Tibial nerve (tissue), 4 donors: ENCODE results near the gene RXFP3. TPM values are rescaled to one million over a fixed set of nuclear protein-coding genes. Genes with fewer than 3 reads are reported as not detected.

Experiments
- DNase-seq, 2 donors: peaks; one replicate each; pipeline ENCODE4 v3.0.0-alpha.2; 2019; ENCODE audit warnings: low spot score in 2 of 2
- H3K27ac ChIP-seq, 4 donors: fragments of 200-600 bp; sonication (generic) in 3 of 4; one replicate each; pipeline ENCODE4 v1.5.1; 2017 to 2019; ENCODE audit warnings: mild to moderate bottlenecking in 1 of 4
- H3K27me3 ChIP-seq, 2 donors: fragments of 200-600 bp; sonication (generic) in 1 of 2; one replicate each; pipeline versions ENCODE4 v1.5.1 to v1.6.0; 2017 to 2019
- H3K36me3 ChIP-seq, 3 donors: fragments of 200-600 bp; sonication (generic); one replicate each; pipeline ENCODE4 v1.5.1; 2018 to 2019
- H3K4me1 ChIP-seq, 4 donors: fragments of 200-600 bp; sonication (generic) in 3 of 4; one replicate each; pipeline ENCODE4 v1.5.1; 2017 to 2019
- H3K4me3 ChIP-seq, 4 donors: fragments of 200-600 bp; sonication (generic) in 3 of 4; one replicate each; pipeline ENCODE4 v1.5.1; 2017 to 2019; ENCODE audit warnings: mild to moderate bottlenecking in 1 of 4, moderate library complexity in 1 of 4
- H3K9me3 ChIP-seq, 4 donors: fragments of 200-600 bp; sonication (generic) in 3 of 4; one replicate each; pipeline ENCODE4 v1.5.1; 2017 to 2019
- EP300 ChIP-seq, 2 donors: sonication (generic); formaldehyde crosslinking; IDR thresholded peaks; one replicate each; pipeline ENCODE4 v1.6.1; 2017; ENCODE audit warnings: antibody characterized with exemption in 2 of 2, mild to moderate bottlenecking in 1 of 2
- POLR2A ChIP-seq, 2 donors: fragments of 450-650 bp; IDR thresholded peaks; one replicate each; pipeline ENCODE4 v1.6.1; 2017; ENCODE audit warnings: antibody characterized with exemption in 2 of 2, mild to moderate bottlenecking in 2 of 2, moderate library complexity in 2 of 2
- WGBS, 2 donors: methylation state at CpG; one replicate each; pipeline ENCODE4 v1.1.5; 2018; 5-methylcytosine and 5-hydroxymethylcytosine counted together
- total RNA-seq, 4 donors: library from RNA; depleted of rRNA; stranded (reverse); fragments of >200 nt; gene quantifications; one replicate each; pipeline ENCODE4 v1.1.0, GENCODE V29; 2016
- TF ChIP-seq, protein P1 (sequence below), 5 experiments: fragments of 200-600 bp in 3 of 5; fragments of 450-650 bp in 2 of 5; sonication (generic) in 3 of 5; IDR thresholded peaks; one replicate each; pipeline ENCODE4 v1.5.1; 2016 to 2019; ENCODE audit warnings: antibody characterized with exemption in 5 of 5, mild to moderate bottlenecking in 3 of 5, moderate library complexity in 2 of 5

RXFP3 gene
- total RNA-seq, 4 donors from 2014 or later = not detected

DNA sequence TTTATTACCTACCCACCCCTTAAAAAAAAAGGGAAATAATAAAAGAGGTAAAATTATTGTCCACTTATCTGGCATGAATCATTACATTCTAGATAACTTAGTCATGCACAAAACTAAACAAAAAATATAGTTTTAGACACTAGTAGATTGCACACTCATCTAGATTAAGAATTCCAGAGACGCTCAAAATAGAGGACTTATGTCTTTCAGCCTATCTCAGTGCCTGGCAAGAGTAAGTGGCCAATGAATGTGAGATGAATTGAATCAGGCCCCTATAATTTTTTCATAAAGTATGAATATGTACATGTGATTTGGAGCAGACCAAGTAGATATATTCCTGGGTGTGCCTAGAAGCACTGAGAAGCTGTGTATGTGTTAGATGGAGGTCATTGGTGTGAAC is 2.0 kb upstream of the RXFP3 start:
- H3K4me3 ChIP-seq = no peak overlapping the region
- no peaks in the 10 kb centered on the region for H3K36me3 ChIP-seq
- WGBS, 2 donors = 89 to 95% methylated on average over 1 of the region's 1 CpG
- H3K9me3 ChIP-seq = no peaks in the 10 kb centered on the region
- TF ChIP-seq EP300 (IDR thresholded peaks at IDR 0.05) = no peak
- TF ChIP-seq, protein P1, sequence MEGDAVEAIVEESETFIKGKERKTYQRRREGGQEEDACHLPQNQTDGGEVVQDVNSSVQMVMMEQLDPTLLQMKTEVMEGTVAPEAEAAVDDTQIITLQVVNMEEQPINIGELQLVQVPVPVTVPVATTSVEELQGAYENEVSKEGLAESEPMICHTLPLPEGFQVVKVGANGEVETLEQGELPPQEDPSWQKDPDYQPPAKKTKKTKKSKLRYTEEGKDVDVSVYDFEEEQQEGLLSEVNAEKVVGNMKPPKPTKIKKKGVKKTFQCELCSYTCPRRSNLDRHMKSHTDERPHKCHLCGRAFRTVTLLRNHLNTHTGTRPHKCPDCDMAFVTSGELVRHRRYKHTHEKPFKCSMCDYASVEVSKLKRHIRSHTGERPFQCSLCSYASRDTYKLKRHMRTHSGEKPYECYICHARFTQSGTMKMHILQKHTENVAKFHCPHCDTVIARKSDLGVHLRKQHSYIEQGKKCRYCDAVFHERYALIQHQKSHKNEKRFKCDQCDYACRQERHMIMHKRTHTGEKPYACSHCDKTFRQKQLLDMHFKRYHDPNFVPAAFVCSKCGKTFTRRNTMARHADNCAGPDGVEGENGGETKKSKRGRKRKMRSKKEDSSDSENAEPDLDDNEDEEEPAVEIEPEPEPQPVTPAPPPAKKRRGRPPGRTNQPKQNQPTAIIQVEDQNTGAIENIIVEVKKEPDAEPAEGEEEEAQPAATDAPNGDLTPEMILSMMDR (IDR thresholded peaks at IDR 0.05) = no peak
- TF ChIP-seq POLR2A (IDR thresholded peaks at IDR 0.05) = no peak
- peaks cover 0 to 41% of the 10 kb centered on the region in 2 donors for H3K27me3 ChIP-seq
- peaks cover 0 to 20% (median 4%) of the 10 kb centered on the region in 4 donors for H3K4me1 ChIP-seq
- no peak overlapping the region for H3K27ac ChIP-seq
- no peak for DNase-seq

- no peaks in the 10 kb centered on the region for H3K9me3 ChIP-seq
- no peak overlapping the region for H3K27ac ChIP-seq
- peak; percentile 11 to 15 for DNase-seq
- peaks cover 0 to 20% (median 4%) of the 10 kb centered on the region in 4 donors for H3K4me1 ChIP-seq
- TF ChIP-seq, protein P1 (IDR thresholded peaks at IDR 0.05) = peak in 2 of 5 experiments; percentile 45 to 46
- TF ChIP-seq EP300 (IDR thresholded peaks at IDR 0.05) = no peak
- H3K27me3 ChIP-seq = peaks cover 0 to 57% of the 10 kb centered on the region in 2 donors
- peak overlapping the region in 1 of 4 donors; percentile 37 for H3K4me3 ChIP-seq
- 2 to 4% methylated on average over 21 to 29 of the region's 30 CpGs for WGBS, 2 donors
- no peaks in the 10 kb centered on the region for H3K36me3 ChIP-seq
Observed at GRCh38 chr5:33936004-33936380, 194 bp upstream of the RXFP3 start.

DNA sequence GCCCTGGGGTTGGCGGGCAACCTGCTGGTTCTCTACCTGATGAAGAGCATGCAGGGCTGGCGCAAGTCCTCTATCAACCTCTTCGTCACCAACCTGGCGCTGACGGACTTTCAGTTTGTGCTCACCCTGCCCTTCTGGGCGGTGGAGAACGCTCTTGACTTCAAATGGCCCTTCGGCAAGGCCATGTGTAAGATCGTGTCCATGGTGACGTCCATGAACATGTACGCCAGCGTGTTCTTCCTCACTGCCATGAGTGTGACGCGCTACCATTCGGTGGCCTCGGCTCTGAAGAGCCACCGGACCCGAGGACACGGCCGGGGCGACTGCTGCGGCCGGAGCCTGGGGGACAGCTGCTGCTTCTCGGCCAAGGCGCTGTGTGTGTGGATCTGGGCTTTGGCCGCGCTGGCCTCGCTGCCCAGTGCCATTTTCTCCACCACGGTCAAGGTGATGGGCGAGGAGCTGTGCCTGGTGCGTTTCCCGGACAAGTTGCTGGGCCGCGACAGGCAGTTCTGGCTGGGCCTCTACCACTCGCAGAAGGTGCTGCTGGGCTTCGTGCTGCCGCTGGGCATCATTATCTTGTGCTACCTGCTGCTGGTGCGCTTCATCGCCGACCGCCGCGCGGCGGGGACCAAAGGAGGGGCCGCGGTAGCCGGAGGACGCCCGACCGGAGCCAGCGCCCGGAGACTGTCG is 976 bp downstream of the RXFP3 start:
- peak overlapping the region in 2 of 4 donors; percentile 12 to 37 for H3K4me3 ChIP-seq
- TF ChIP-seq EP300 (IDR thresholded peaks at IDR 0.05) (no peak), POLR2A (IDR thresholded peaks at IDR 0.05) (no peak)
- TF ChIP-seq, protein P1 (IDR thresholded peaks at IDR 0.05) = no peak
- WGBS, 2 donors = 39 to 41% methylated on average over 26 to 51 of the region's 54 CpGs
- DNase-seq = no peak
- no peaks in the 10 kb centered on the region for H3K9me3 ChIP-seq
- no peak overlapping the region for H3K27ac ChIP-seq
- no peaks in the 10 kb centered on the region for H3K36me3 ChIP-seq
- H3K4me1 ChIP-seq = peaks cover 0 to 20% (median 4%) of the 10 kb centered on the region in 4 donors
- peaks cover 0 to 69% of the 10 kb centered on the region in 2 donors for H3K27me3 ChIP-seq

- Histone ChIP-seq H3K36me3 (no peaks in the 10 kb centered on the region), H3K27ac (no peak overlapping the region), H3K4me3 (no peak overlapping the region), H3K27me3 (peaks cover 0 to 71% of the 10 kb centered on the region in 2 donors), H3K9me3 (no peaks in the 10 kb centered on the region), H3K4me1 (peaks cover 0 to 20% (median 4%) of the 10 kb centered on the region in 4 donors)
- no peak for DNase-seq
- 23 to 34% methylated on average over 21 to 49 of the region's 54 CpGs for WGBS, 2 donors
- TF ChIP-seq EP300 (IDR thresholded peaks at IDR 0.05) (no peak), POLR2A (IDR thresholded peaks at IDR 0.05) (no peak)
- TF ChIP-seq, protein P1 (IDR thresholded peaks at IDR 0.05) = no peak
Observed at GRCh38 chr5:33937707-33938506, 1.7 kb downstream of the RXFP3 start.

GRCh38 chr5:33938507-33938796 is 2.3 kb downstream of the RXFP3 start:
- Histone ChIP-seq H3K4me3 (no peak overlapping the region), H3K4me1 (peaks cover 0 to 20% (median 4%) of the 10 kb centered on the region in 4 donors), H3K27ac (no peak overlapping the region), H3K36me3 (no peaks in the 10 kb centered on the region), H3K9me3 (no peaks in the 10 kb centered on the region), H3K27me3 (peaks cover 0 to 71% of the 10 kb centered on the region in 2 donors)
- no peak for TF ChIP-seq EP300 (IDR thresholded peaks at IDR 0.05)
- no peak for DNase-seq
- 20 to 40% methylated on average over 14 of the region's 14 CpGs for WGBS, 2 donors
